AG09319 (cell line): Measurements from ENCODE around the gene SLC7A7.
"Not testable (repeated sequence)": the region's sequence is repeated elsewhere in the genome, so short reads cannot be mapped to it uniquely, and the experiment has no call there.

Experiments used
- DNase-seq: peaks from one replicate; pipeline ENCODE4 v3.0.0-alpha.2; 2010; ENCODE audit warnings: low read depth; ENCODE audit errors: extremely low read depth
- TF ChIP-seq, protein P1 (sequence below): IDR thresholded peaks from 2 replicates; pipeline ENCODE4 v1.5.1; 2011; ENCODE audit warnings: low read depth, mild to moderate bottlenecking, inconsistent platforms, low read length, moderate library complexity

SLC7A7 gene

DNA sequence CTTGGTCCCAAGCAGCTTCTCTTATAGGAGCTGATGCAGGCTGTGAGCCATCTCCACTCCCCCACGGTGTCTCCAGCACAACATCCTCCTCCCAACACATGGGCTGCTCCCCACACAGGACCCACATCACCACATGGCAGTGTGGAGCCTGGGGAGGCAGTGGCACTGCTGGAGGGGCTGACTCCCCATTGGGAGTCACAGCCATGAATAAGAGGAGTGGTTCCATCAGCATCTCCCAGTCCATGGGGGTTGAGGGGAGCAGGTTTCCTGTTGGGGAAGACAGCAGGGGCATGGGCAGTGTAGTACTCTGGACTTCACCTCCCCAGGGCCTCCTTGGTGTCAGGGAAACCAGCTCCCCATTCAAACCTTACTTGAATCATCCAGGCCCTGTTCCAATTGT lies 89.2 kb downstream of the SLC7A7 start:
- TF ChIP-seq, protein P1, sequence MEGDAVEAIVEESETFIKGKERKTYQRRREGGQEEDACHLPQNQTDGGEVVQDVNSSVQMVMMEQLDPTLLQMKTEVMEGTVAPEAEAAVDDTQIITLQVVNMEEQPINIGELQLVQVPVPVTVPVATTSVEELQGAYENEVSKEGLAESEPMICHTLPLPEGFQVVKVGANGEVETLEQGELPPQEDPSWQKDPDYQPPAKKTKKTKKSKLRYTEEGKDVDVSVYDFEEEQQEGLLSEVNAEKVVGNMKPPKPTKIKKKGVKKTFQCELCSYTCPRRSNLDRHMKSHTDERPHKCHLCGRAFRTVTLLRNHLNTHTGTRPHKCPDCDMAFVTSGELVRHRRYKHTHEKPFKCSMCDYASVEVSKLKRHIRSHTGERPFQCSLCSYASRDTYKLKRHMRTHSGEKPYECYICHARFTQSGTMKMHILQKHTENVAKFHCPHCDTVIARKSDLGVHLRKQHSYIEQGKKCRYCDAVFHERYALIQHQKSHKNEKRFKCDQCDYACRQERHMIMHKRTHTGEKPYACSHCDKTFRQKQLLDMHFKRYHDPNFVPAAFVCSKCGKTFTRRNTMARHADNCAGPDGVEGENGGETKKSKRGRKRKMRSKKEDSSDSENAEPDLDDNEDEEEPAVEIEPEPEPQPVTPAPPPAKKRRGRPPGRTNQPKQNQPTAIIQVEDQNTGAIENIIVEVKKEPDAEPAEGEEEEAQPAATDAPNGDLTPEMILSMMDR: no peak

GRCh38 chr14:22725374-22725773 lies 89.9 kb downstream of the SLC7A7 start:
- not testable (repeated sequence) for DNase-seq

More for the DNA sequence above, 89.2 kb downstream of the SLC7A7 start:
- no peak for DNase-seq

DNA sequence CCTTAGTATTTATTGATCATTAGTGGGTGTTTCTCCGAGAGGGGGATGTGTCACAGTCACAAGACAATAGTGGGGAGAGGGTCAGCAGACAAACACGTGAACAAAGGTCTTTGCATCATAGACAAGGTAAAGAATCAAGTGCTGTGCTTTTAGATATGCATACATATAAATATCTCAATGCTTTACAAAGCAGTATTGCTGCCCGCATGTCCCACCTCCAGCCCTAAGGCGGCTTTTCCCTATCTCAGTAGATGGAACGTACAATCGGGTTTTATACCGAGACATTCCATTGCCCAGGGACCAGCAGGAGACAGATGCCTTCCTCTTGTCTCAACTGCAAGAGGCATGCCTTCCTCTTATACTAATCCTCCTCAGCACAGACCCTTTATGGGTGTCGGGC lies 90.4 kb downstream of the SLC7A7 start:
- not testable (repeated sequence) for DNase-seq

GRCh38 chr14:22723815-22724214 lies 91.4 kb downstream of the SLC7A7 start:
- DNase-seq: no peak
- TF ChIP-seq, protein P1: no peak
